Measurements from ENCODE around the gene TDRD3. TPM values are rescaled to one million over a fixed set of nuclear protein-coding genes. Genes with fewer than 3 reads are reported as not detected.

The TDRD3 gene
- total and polyA plus RNA-seq, 11 donors, result 13.3 to 56.4 (median 36.8) TPM

DNA sequence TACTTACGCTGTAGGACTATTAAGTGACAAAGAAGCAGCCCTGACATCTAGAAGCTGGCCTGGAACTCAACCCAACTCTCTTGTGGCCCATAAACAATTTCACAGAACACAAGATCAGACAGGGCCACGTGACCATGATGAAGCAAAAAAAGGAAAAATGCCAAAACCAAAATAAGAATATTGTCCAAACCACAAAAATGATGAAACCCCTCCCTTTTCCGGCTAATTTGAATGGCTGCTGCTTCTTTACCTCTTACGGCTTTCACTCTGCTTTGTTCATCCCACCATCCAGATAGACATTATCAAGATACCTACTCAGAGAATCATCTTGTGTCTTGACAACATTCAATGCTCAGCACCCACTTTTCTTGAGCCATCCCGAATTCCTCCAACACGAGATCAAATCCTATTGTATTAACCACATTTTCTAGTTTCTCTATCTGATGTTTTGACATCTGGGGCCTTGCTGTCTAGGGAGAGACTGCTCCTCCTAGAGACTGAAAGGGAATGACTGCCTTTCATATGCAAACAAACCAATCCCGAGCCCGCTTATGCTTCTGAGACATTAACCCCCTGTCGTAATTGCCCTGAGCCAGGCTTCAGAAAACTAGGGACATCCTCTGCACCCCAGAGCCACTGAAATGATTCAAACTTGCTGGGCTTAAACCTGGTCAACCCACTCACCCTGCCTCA, 186.3 kb downstream of the TDRD3 start:
- peaks cover 0 to 9% (median 0%) of the 10 kb centered on the region in 12 donors for H3K9me3 ChIP-seq
- no peak overlapping the region for H3K4me3 ChIP-seq
- H3K27ac ChIP-seq, result peak overlapping the region in 2 of 12 donors; percentile 5 to 44
- TF ChIP-seq POLR2A (IDR thresholded peaks at IDR 0.05), result no peak
- TF ChIP-seq, protein P1, sequence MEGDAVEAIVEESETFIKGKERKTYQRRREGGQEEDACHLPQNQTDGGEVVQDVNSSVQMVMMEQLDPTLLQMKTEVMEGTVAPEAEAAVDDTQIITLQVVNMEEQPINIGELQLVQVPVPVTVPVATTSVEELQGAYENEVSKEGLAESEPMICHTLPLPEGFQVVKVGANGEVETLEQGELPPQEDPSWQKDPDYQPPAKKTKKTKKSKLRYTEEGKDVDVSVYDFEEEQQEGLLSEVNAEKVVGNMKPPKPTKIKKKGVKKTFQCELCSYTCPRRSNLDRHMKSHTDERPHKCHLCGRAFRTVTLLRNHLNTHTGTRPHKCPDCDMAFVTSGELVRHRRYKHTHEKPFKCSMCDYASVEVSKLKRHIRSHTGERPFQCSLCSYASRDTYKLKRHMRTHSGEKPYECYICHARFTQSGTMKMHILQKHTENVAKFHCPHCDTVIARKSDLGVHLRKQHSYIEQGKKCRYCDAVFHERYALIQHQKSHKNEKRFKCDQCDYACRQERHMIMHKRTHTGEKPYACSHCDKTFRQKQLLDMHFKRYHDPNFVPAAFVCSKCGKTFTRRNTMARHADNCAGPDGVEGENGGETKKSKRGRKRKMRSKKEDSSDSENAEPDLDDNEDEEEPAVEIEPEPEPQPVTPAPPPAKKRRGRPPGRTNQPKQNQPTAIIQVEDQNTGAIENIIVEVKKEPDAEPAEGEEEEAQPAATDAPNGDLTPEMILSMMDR (IDR thresholded peaks at IDR 0.05), result peak in 1 of 12 donors; percentile 23
- H3K4me1 ChIP-seq, result no peaks in the 10 kb centered on the region
- no peak for DNase-seq
- H3K27me3 ChIP-seq, result no peaks in the 10 kb centered on the region
- 64 to 75% (median 73%) methylated on average over 9 of the region's 9 CpGs for whole genome bisulfite sequencing, 4 donors
- ATAC-seq, result peak in 2 of 4 donors; percentile 38 to 52
- intact Hi-C loops (cut with DNase I), result no loop called here
- H3K36me3 ChIP-seq, result no peaks in the 10 kb centered on the region

DNA sequence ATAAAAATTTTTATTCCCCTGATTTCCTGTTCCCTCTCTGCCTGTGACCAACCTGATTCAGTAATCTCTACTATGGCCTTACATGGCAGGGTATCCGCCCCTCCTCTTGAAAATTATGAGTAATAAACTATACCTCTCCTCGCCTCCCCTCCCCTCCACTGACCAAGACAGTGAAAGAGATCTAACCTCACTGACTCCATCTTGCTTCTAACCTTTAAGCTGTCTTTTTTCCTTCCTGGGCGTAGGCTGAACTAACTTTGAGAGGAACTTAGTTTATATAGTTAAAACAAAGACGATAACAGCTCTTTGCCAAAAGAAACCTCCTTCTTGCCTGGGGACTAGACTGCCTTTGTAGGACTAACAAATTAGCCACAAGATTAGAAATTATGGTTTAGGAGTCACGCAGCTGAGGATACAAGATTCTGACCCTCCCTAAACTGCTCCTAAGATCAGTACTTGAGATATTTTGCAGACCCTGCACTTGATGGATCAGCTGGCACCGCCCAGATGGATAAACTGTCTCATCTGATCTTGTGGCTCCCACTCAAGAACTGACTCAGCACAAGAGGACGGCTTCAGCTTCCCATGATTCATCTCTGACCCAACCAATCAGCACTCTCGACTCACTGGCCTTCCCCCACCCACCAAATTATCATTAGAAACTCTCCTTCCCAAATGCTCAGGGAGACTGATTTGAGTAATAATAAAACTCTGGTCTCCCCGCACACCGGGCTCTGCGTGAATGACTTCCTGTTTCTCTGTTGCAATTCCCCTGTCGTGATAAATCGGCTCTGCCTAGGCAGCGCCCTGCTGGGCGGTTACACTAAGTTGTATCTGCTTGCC, 187.1 kb downstream of the TDRD3 start:
- Histone ChIP-seq H3K9me3 (peaks cover 0 to 9% (median 0%) of the 10 kb centered on the region in 12 donors), H3K27ac (peak overlapping the region in 1 of 12 donors; percentile 5), H3K27me3 (no peaks in the 10 kb centered on the region), H3K36me3 (no peaks in the 10 kb centered on the region), H3K4me1 (no peaks in the 10 kb centered on the region), H3K4me3 (no peak overlapping the region)
- ATAC-seq, result peak in 1 of 4 donors; percentile 58
- TF ChIP-seq, protein P1 (IDR thresholded peaks at IDR 0.05), result no peak
- no peak for TF ChIP-seq POLR2A (IDR thresholded peaks at IDR 0.05)
- intact Hi-C loops (cut with DNase I), result no loop called here
- WGBS, 4 donors, result 75 to 81% (median 76%) methylated on average over 15 of the region's 15 CpGs
- DNase-seq, result no peak

DNA sequence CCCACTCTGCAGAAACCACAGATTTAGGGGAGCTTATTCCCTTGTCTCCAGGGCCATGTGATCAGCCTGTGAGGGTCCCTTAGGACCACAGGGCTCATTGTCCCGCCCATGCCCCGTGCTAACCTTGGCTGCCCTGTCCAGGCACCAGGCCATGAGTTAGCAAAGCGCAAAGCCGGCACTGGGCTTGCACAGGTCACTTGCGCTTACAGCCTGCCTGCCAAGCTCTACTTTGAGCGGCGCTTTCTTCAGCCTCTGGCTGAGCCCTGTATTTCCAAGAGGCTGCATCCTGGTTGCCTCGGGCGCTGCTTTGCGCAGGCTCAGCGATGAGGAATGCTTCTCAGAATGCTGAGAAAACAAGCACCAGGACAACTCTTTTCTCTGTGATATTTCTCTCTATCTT, 188.0 kb downstream of the TDRD3 start:
- TF ChIP-seq POLR2A (IDR thresholded peaks at IDR 0.05), result no peak
- TF ChIP-seq, protein P1 (IDR thresholded peaks at IDR 0.05), result no peak
- peaks cover 0 to 9% (median 0%) of the 10 kb centered on the region in 12 donors for H3K9me3 ChIP-seq
- no peaks in the 10 kb centered on the region for H3K4me1 ChIP-seq
- WGBS, 4 donors, result 61 to 81% (median 73%) methylated on average over 11 of the region's 11 CpGs
- DNase-seq (peak in 1 of 5 donors; percentile 24), ATAC-seq (peak in 1 of 4 donors; percentile 34)
- intact Hi-C loops (cut with DNase I), result no loop called here
- H3K4me3 ChIP-seq, result no peak overlapping the region
- no peaks in the 10 kb centered on the region for H3K27me3 ChIP-seq
- no peaks in the 10 kb centered on the region for H3K36me3 ChIP-seq
- H3K27ac ChIP-seq, result no peak overlapping the region

Measured in heart left ventricle (tissue), 16 donors.